BLaER1 treated with 17β-estradiol and CSF1 and Interleukin-3, amounts not matched to agents 10 nM and 100 nM (cell line): ENCODE results near the gene HGS.

Source experiments
- H3K27ac ChIP-seq, 11 experiments: shearing (Covaris generic); formaldehyde crosslinking; 2 replicates each; pipeline ENCODE4 v1.8.1; 2022
- H3K27me3 ChIP-seq, 11 experiments: shearing (Covaris generic); formaldehyde crosslinking; 2 replicates each; pipeline ENCODE4 v1.8.1; 2022
- H3K36me3 ChIP-seq, 11 experiments: shearing (Covaris generic); formaldehyde crosslinking; 2 replicates each; pipeline ENCODE4 v1.8.1; 2022
- H3K4me1 ChIP-seq, 10 experiments: shearing (Covaris generic); formaldehyde crosslinking; 2 replicates each; pipeline ENCODE4 v1.8.1; 2022
- H3K4me2 ChIP-seq, 11 experiments: shearing (Covaris generic); formaldehyde crosslinking; 2 replicates each; pipeline ENCODE4 v1.8.1; 2022
- H3K4me3 ChIP-seq, 10 experiments: shearing (Covaris generic); formaldehyde crosslinking; 2 replicates each; pipeline ENCODE4 v1.8.1; 2022
- H3K9ac ChIP-seq, 11 experiments: shearing (Covaris generic); formaldehyde crosslinking; 2 replicates each; pipeline ENCODE4 v1.8.1; 2022
- H3K9me3 ChIP-seq, 11 experiments: shearing (Covaris generic); formaldehyde crosslinking; replicated peaks in 1 of 11; 2 replicates each; pipeline ENCODE4 v1.8.1; 2022
- H4K20me1 ChIP-seq, 11 experiments: shearing (Covaris generic); formaldehyde crosslinking; 2 replicates each; pipeline ENCODE4 v1.8.1; 2022
- Cebpa-rat ChIP-seq, 11 experiments: shearing (Covaris generic); IDR thresholded peaks; 2 replicates each; pipeline ENCODE4 v1.8.1; 2022

The HGS gene

GRCh38 chr17:81651692-81652091 lies 32.1 kb upstream of the HGS start:
- Histone ChIP-seq H3K27me3 (no peaks in the 10 kb centered on the region), H4K20me1 (no peaks in the 10 kb centered on the region), H3K4me1 (peaks cover 37 to 60% (median 54%) of the 10 kb centered on the region in 10 experiments), H3K4me2 (peak overlapping the region in 8 of 11 experiments; percentile 18 to 54 (median 35); a peak in 11 of 22 replicates), H3K36me3 (peaks cover 0 to 5% (median 0%) of the 10 kb centered on the region in 11 experiments; a peak in 1 of 22 replicates), H3K27ac (no peak overlapping the region), H3K9me3 (peaks cover 19 to 28% (median 24%) of the 10 kb centered on the region in 11 experiments), H3K4me3 (no peak overlapping the region), H3K9ac (no peak overlapping the region)
- no peak for TF ChIP-seq Cebpa-rat (IDR thresholded peaks at IDR 0.05)

- Histone ChIP-seq H3K4me2 (peak overlapping the region; percentile 95 to 99 (median 99)), H3K27me3 (no peaks in the 10 kb centered on the region), H3K4me3 (peak overlapping the region; percentile 50 to 69 (median 58)), H3K9me3 (peaks cover 19 to 24% (median 20%) of the 10 kb centered on the region in 11 experiments), H3K27ac (peak overlapping the region; percentile 68 to 88 (median 81)), H4K20me1 (no peaks in the 10 kb centered on the region), H3K9ac (peak overlapping the region; percentile 70 to 85 (median 79)), H3K4me1 (peaks cover 46 to 69% (median 63%) of the 10 kb centered on the region in 10 experiments), H3K36me3 (peaks cover 0 to 5% (median 0%) of the 10 kb centered on the region in 11 experiments; a peak in 1 of 22 replicates)
- TF ChIP-seq Cebpa-rat (IDR thresholded peaks at IDR 0.05), result no peak
These were observed 30.7 kb upstream of the HGS start for GRCh38 chr17:81652906-81653771.

- Histone ChIP-seq H3K4me3 (no peak overlapping the region), H3K27me3 (no peaks in the 10 kb centered on the region), H3K36me3 (no peaks in the 10 kb centered on the region), H3K4me1 (peaks cover 53 to 82% (median 74%) of the 10 kb centered on the region in 10 experiments), H3K4me2 (peak overlapping the region; percentile 53 to 92 (median 80)), H4K20me1 (no peaks in the 10 kb centered on the region), H3K27ac (peak overlapping the region in 7 of 11 experiments; percentile 49 to 80 (median 74); a peak in 13 of 22 replicates), H3K9me3 (0 out of 22 replicates have a peak, but pooled peaks cover 0 to 2% (median 0%) of the 10 kb centered on the region in 11 experiments), H3K9ac (peak overlapping the region in 8 of 11 experiments; percentile 3 to 70 (median 62); a peak in 14 of 22 replicates)
- no peak for TF ChIP-seq Cebpa-rat (IDR thresholded peaks at IDR 0.05)
These were observed 28.3 kb upstream of the HGS start for GRCh38 chr17:81655378-81656117.

GRCh38 chr17:81656118-81656743 lies 27.6 kb upstream of the HGS start, which contains the start of gene PDE6G:
Gene PDE6G, minus strand, starts transcription at chr17:81656542. Its CDS starts 3,237 bp downstream, at chr17:81653305.
- Histone ChIP-seq H3K36me3 (no peaks in the 10 kb centered on the region), H3K4me3 (peak within 1 kb of the TSS in 2 of 10 experiments; percentile 23 to 31; a peak in 4 of 20 replicates), H3K27ac (peak within 1 kb of the TSS in 10 of 11 experiments; percentile 9 to 80 (median 64); a peak in 17 of 22 replicates), H3K9ac (peak within 1 kb of the TSS in 10 of 11 experiments; percentile 24 to 70 (median 61); a peak in 17 of 22 replicates), H3K4me2 (peak within 1 kb of the TSS; percentile 53 to 92 (median 80)), H3K27me3 (no peaks in the 10 kb centered on the region), H4K20me1 (no peaks in the 10 kb centered on the region), H3K4me1 (peaks cover 53 to 78% (median 68%) of the 10 kb centered on the region in 10 experiments), H3K9me3 (no peaks in the 10 kb centered on the region)
- TF ChIP-seq Cebpa-rat (IDR thresholded peaks at IDR 0.05), result no peak

- H4K20me1 ChIP-seq, result no peaks in the 10 kb centered on the region
- H3K27ac ChIP-seq, result peak overlapping the region in 9 of 11 experiments; percentile 9 to 80 (median 66); a peak in 15 of 22 replicates
- H3K27me3 ChIP-seq, result no peaks in the 10 kb centered on the region
- no peaks in the 10 kb centered on the region for H3K36me3 ChIP-seq
- H3K9me3 ChIP-seq, result no peaks in the 10 kb centered on the region
- H3K4me1 ChIP-seq, result peaks cover 53 to 72% (median 62%) of the 10 kb centered on the region in 10 experiments
- peak overlapping the region in 9 of 11 experiments; percentile 25 to 70 (median 62); a peak in 15 of 22 replicates for H3K9ac ChIP-seq
- H3K4me3 ChIP-seq, result peak overlapping the region in 2 of 10 experiments; percentile 23 to 31; a peak in 4 of 20 replicates
- no peak for TF ChIP-seq Cebpa-rat (IDR thresholded peaks at IDR 0.05)
- H3K4me2 ChIP-seq, result peak overlapping the region; percentile 53 to 92 (median 80)
These were observed 27.0 kb upstream of the HGS start for GRCh38 chr17:81656835-81657234.

GRCh38 chr17:81659038-81659437 lies 24.8 kb upstream of the HGS start:
- H3K4me2 ChIP-seq, result peak overlapping the region in 9 of 11 experiments; percentile 8 to 50 (median 42); a peak in 14 of 22 replicates
- H3K27me3 ChIP-seq, result no peaks in the 10 kb centered on the region
- peaks cover 37 to 57% (median 46%) of the 10 kb centered on the region in 10 experiments for H3K4me1 ChIP-seq
- no peak overlapping the region for H3K9ac ChIP-seq
- no peak overlapping the region for H3K4me3 ChIP-seq
- TF ChIP-seq Cebpa-rat (IDR thresholded peaks at IDR 0.05), result no peak
- H4K20me1 ChIP-seq, result no peaks in the 10 kb centered on the region
- no peaks in the 10 kb centered on the region for H3K9me3 ChIP-seq
- no peak overlapping the region for H3K27ac ChIP-seq
- H3K36me3 ChIP-seq, result peaks cover 0 to 4% (median 2%) of the 10 kb centered on the region in 11 experiments; a peak in 11 of 22 replicates

GRCh38 chr17:81660441-81660840 lies 23.4 kb upstream of the HGS start:
- no peaks in the 10 kb centered on the region for H3K9me3 ChIP-seq
- H3K36me3 ChIP-seq, result peaks cover 8 to 18% (median 15%) of the 10 kb centered on the region in 11 experiments; a peak in 20 of 22 replicates
- no peak overlapping the region for H3K4me2 ChIP-seq
- no peaks in the 10 kb centered on the region for H4K20me1 ChIP-seq
- H3K4me3 ChIP-seq, result no peak overlapping the region
- no peaks in the 10 kb centered on the region for H3K27me3 ChIP-seq
- peaks cover 38 to 59% (median 51%) of the 10 kb centered on the region in 10 experiments for H3K4me1 ChIP-seq
- no peak for TF ChIP-seq Cebpa-rat (IDR thresholded peaks at IDR 0.05)
- peak overlapping the region in 2 of 11 experiments; percentile 6 to 28; a peak in 1 of 22 replicates for H3K9ac ChIP-seq
- no peak overlapping the region for H3K27ac ChIP-seq

- Histone ChIP-seq H4K20me1 (no peaks in the 10 kb centered on the region), H3K27me3 (no peaks in the 10 kb centered on the region), H3K9ac (no peak overlapping the region), H3K4me3 (no peak overlapping the region), H3K27ac (no peak overlapping the region), H3K4me2 (no peak overlapping the region), H3K4me1 (peaks cover 26 to 48% (median 41%) of the 10 kb centered on the region in 10 experiments), H3K36me3 (peaks cover 8 to 18% (median 15%) of the 10 kb centered on the region in 11 experiments; a peak in 20 of 22 replicates), H3K9me3 (no peaks in the 10 kb centered on the region)
- no peak for TF ChIP-seq Cebpa-rat (IDR thresholded peaks at IDR 0.05)
These were observed 21.8 kb upstream of the HGS start for GRCh38 chr17:81662002-81662401.
